Neural cell (in vitro differentiated cells): ENCODE measurements around the gene KLK11. TPM values are rescaled to one million over a fixed set of nuclear protein-coding genes. Genes with fewer than 3 reads are reported as not detected.

Source experiments
- H2AFZ ChIP-seq: fragments of 200-600, 300-800 bp; sonication (generic), shearing (Covaris generic); 2 replicates; pipeline ENCODE4 v1.6.0; 2014; ENCODE audit warnings: low read depth, mild to moderate bottlenecking, antibody characterized with exemption, low read length, moderate library complexity
- H3F3A ChIP-seq: fragments of 200-600 bp; shearing (Covaris generic); 2 replicates; pipeline ENCODE4 v1.6.1; 2016; ENCODE audit warnings: mild to moderate bottlenecking, moderate library complexity, mixed read lengths, antibody characterized with exemption, low read length; ENCODE audit not compliant: insufficient read depth, poor library complexity, severe bottlenecking
- H3K27ac ChIP-seq: fragments of 200-600, 300-800 bp; sonication (generic), shearing (Covaris generic); 2 replicates; pipeline ENCODE4 v1.5.1; 2014; ENCODE audit warnings: mild to moderate bottlenecking, low read length, moderate library complexity
- H3K27me3 ChIP-seq: fragments of 300-800, 200-600 bp; sonication (generic), shearing (Covaris generic); 2 replicates; pipeline ENCODE4 v1.6.0; 2014; ENCODE audit warnings: mild to moderate bottlenecking, low read depth, low read length, moderate library complexity; ENCODE audit not compliant: insufficient read depth
- H3K36me3 ChIP-seq: fragments of 300-800, 200-600 bp; sonication (generic), shearing (Covaris generic); 2 replicates; pipeline ENCODE4 v1.5.1; 2014; ENCODE audit warnings: mild to moderate bottlenecking, antibody characterized with exemption, low read length, moderate library complexity; ENCODE audit not compliant: insufficient read depth
- H3K4me2 ChIP-seq: fragments of 300-800, 200-600 bp; sonication (generic), shearing (Covaris generic); 2 replicates; pipeline ENCODE4 v1.6.0; 2014; ENCODE audit warnings: mild to moderate bottlenecking, low read length
- H3K4me3 ChIP-seq: fragments of 300-800, 200-600 bp; sonication (generic), shearing (Covaris generic); 2 replicates; pipeline ENCODE4 v1.5.1; 2014; ENCODE audit warnings: mild to moderate bottlenecking, low read length, moderate library complexity
- H3K79me2 ChIP-seq: fragments of 200-600 bp; shearing (Covaris generic); replicated peaks from 2 replicates; pipeline ENCODE4 v1.6.0; 2014; ENCODE audit warnings: mild to moderate bottlenecking, low read length, moderate library complexity; ENCODE audit not compliant: insufficient read depth
- H3K9ac ChIP-seq: fragments of 300-800, 200-600 bp; sonication (generic), shearing (Covaris generic); 2 replicates; pipeline ENCODE4 v1.6.1; 2016; ENCODE audit warnings: mild to moderate bottlenecking, low read length, mixed read lengths
- H3K9me2 ChIP-seq: fragments of 200-600 bp; shearing (Covaris generic); 2 replicates; pipeline ENCODE4 v1.6.1; 2016; ENCODE audit warnings: mild to moderate bottlenecking, low read length, mixed read lengths; ENCODE audit not compliant: insufficient read depth
- H3K9me3 ChIP-seq: fragments of 200-600, 300-800 bp; sonication (generic), shearing (Covaris generic); 2 replicates; pipeline ENCODE4 v1.6.1; 2016; ENCODE audit warnings: mild to moderate bottlenecking, mixed run types, low read length, moderate library complexity, mixed read lengths
- H4K20me1 ChIP-seq: fragments of 200-600 bp; shearing (Covaris generic); 2 replicates; pipeline ENCODE4 v1.6.1; 2016; ENCODE audit warnings: mild to moderate bottlenecking, mixed run types; ENCODE audit not compliant: insufficient read depth
- EP300 ChIP-seq: fragments of 450-650 bp; conservative IDR thresholded peaks from 2 replicates; pipeline ENCODE4 v1.6.1; 2014; ENCODE audit warnings: antibody characterized with exemption, mild to moderate bottlenecking, moderate library complexity; ENCODE audit not compliant: poor library complexity, severe bottlenecking
- EZH2 ChIP-seq: fragments of 200-600, 300-800 bp; shearing (Covaris generic), sonication (generic); IDR thresholded peaks from 2 replicates; pipeline ENCODE4 v1.6.1; 2014; ENCODE audit warnings: antibody characterized with exemption, low read length, borderline replicate concordance, mild to moderate bottlenecking; ENCODE audit not compliant: insufficient read depth, poor library complexity, severe bottlenecking
- MXI1 ChIP-seq: fragments of 450-650 bp; conservative IDR thresholded peaks from 2 replicates; pipeline ENCODE4 v1.6.1; 2014; ENCODE audit warnings: antibody characterized with exemption, mild to moderate bottlenecking; ENCODE audit not compliant: poor library complexity, severe bottlenecking
- POLR2AphosphoS5 ChIP-seq: IDR thresholded peaks from 2 replicates; pipeline ENCODE4 v1.6.1; 2012
- RAD21 ChIP-seq: fragments of 450-650 bp; conservative IDR thresholded peaks from 2 replicates; pipeline ENCODE4 v1.6.1; 2014; ENCODE audit warnings: antibody characterized with exemption, mild to moderate bottlenecking, moderate library complexity
- SMC3 ChIP-seq: fragments of 450-650 bp; conservative IDR thresholded peaks from 2 replicates; pipeline ENCODE4 v1.6.1; 2014; ENCODE audit warnings: antibody characterized with exemption, mild to moderate bottlenecking, moderate library complexity; ENCODE audit not compliant: poor library complexity
- TAF1 ChIP-seq: IDR thresholded peaks from 2 replicates; pipeline ENCODE4 v1.6.1; 2012; ENCODE audit warnings: low read depth
- polyA plus RNA-seq: library from polyadenylated mRNA; depleted of rRNA; stranded (reverse); fragments of >200 nt; gene quantifications from 2 replicates; pipeline ENCODE4 v1.2.3, GENCODE V29; 2014
- TF ChIP-seq, protein P1 (sequence below): IDR thresholded peaks from 2 replicates; pipeline ENCODE4 v1.6.1; 2012; ENCODE audit warnings: borderline replicate concordance
- TF ChIP-seq, protein P2 (sequence below): fragments of 450-650 bp; IDR thresholded peaks from 2 replicates; pipeline ENCODE4 v1.5.1; 2014; ENCODE audit warnings: antibody characterized with exemption, mild to moderate bottlenecking, moderate library complexity; ENCODE audit not compliant: poor library complexity, severe bottlenecking

The KLK11 gene
- polyA plus RNA-seq, 1 donor from 2014 or later, result not detected

DNA sequence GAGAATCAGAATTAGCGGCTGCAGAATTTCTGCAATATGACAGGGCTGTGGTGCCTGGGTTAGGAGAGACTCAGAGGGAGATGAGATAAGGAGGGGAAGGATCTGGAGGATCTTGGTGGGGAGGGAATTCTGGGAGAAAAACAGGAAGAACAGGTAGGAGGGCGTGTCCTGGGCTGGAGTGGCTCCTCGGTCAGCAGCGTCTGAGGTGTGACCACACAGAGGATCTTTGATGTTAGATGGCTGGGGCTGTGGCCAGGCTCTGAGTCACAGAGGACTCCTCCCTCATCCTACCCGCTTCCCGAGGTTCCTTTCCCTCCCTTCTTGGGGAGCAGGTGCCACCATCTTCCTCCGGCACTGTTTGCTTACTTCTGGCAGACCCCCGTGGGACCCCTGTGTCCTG lies 50.6 kb downstream of the KLK11 start:
- Histone ChIP-seq H3K9me2 (no peaks in the 10 kb centered on the region), H3K4me3 (no peak overlapping the region), H3K27ac (no peak overlapping the region), H3K27me3 (no peaks in the 10 kb centered on the region), H3K9me3 (no peaks in the 10 kb centered on the region), H3K9ac (no peak overlapping the region), H3K79me2 (no peaks in the 10 kb centered on the region), H3K36me3 (no peaks in the 10 kb centered on the region), H4K20me1 (no peaks in the 10 kb centered on the region), H3K4me2 (no peak overlapping the region), H2AFZ (no peak overlapping the region), H3F3A (no peaks in the 10 kb centered on the region)
- TF ChIP-seq TAF1, result no peak
- no peak for TF ChIP-seq RAD21
- TF ChIP-seq, protein P1, sequence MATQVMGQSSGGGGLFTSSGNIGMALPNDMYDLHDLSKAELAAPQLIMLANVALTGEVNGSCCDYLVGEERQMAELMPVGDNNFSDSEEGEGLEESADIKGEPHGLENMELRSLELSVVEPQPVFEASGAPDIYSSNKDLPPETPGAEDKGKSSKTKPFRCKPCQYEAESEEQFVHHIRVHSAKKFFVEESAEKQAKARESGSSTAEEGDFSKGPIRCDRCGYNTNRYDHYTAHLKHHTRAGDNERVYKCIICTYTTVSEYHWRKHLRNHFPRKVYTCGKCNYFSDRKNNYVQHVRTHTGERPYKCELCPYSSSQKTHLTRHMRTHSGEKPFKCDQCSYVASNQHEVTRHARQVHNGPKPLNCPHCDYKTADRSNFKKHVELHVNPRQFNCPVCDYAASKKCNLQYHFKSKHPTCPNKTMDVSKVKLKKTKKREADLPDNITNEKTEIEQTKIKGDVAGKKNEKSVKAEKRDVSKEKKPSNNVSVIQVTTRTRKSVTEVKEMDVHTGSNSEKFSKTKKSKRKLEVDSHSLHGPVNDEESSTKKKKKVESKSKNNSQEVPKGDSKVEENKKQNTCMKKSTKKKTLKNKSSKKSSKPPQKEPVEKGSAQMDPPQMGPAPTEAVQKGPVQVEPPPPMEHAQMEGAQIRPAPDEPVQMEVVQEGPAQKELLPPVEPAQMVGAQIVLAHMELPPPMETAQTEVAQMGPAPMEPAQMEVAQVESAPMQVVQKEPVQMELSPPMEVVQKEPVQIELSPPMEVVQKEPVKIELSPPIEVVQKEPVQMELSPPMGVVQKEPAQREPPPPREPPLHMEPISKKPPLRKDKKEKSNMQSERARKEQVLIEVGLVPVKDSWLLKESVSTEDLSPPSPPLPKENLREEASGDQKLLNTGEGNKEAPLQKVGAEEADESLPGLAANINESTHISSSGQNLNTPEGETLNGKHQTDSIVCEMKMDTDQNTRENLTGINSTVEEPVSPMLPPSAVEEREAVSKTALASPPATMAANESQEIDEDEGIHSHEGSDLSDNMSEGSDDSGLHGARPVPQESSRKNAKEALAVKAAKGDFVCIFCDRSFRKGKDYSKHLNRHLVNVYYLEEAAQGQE, result no peak
- TF ChIP-seq, protein P2, sequence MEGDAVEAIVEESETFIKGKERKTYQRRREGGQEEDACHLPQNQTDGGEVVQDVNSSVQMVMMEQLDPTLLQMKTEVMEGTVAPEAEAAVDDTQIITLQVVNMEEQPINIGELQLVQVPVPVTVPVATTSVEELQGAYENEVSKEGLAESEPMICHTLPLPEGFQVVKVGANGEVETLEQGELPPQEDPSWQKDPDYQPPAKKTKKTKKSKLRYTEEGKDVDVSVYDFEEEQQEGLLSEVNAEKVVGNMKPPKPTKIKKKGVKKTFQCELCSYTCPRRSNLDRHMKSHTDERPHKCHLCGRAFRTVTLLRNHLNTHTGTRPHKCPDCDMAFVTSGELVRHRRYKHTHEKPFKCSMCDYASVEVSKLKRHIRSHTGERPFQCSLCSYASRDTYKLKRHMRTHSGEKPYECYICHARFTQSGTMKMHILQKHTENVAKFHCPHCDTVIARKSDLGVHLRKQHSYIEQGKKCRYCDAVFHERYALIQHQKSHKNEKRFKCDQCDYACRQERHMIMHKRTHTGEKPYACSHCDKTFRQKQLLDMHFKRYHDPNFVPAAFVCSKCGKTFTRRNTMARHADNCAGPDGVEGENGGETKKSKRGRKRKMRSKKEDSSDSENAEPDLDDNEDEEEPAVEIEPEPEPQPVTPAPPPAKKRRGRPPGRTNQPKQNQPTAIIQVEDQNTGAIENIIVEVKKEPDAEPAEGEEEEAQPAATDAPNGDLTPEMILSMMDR, result no peak
- no peak for TF ChIP-seq POLR2AphosphoS5
- TF ChIP-seq EP300, result no peak
- TF ChIP-seq SMC3, result no peak
- TF ChIP-seq MXI1, result no peak
- TF ChIP-seq EZH2, result no peak

DNA sequence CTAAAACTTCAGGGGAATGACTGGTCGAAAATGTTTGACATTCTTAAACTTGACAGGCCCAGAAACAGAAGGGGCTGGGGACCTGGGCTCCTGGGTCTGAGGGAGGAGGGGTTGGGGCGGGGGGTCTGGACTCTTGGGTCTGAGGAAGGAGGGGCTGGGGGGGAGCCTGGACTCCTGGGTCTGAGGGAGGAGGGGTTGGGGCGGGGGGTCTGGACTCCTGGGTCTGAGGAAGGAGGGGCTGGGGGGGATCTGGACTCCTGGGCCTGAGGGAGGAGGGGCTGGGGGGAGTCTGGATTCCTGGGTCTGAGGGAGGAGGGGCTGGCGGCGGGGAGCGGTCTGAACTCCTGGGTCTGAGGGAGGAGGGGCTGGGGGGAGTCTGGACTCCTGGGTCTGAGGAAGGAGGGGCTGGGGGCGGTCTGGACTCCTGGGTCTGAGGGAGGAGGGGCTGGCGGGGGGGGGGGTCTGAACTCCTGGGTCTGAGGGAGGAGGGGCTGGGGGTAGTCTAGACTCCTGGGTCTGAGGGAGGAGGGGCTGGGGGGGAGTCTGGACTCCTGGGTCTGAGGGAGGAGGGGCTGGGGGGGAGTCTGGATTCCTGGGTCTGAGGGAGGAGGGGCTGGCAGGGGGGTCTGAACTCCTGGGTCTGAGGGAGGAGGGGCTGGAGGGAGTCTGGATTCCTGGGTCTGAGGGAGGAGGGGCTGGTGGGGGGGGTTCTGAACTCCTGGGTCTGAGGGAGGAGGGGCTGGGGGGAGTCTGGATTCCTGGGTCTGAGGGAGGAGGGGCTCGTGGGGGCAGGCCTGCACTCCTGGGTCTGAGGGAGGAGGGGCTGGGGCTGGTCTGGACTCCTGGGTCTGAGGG lies 51.5 kb downstream of the KLK11 start:
- no peak overlapping the region for H2AFZ ChIP-seq
- H3K27me3 ChIP-seq, result no peaks in the 10 kb centered on the region
- TF ChIP-seq RAD21 (no peak), EZH2 (no peak), TAF1 (no peak), SMC3 (no peak), EP300 (no peak), POLR2AphosphoS5 (no peak), MXI1 (no peak)
- TF ChIP-seq, protein P2, result no peak
- TF ChIP-seq, protein P1, result no peak
- no peak overlapping the region for H3K9ac ChIP-seq
- no peak overlapping the region for H3K27ac ChIP-seq
- H3F3A ChIP-seq, result no peaks in the 10 kb centered on the region
- H3K9me2 ChIP-seq, result no peaks in the 10 kb centered on the region
- no peaks in the 10 kb centered on the region for H3K79me2 ChIP-seq
- H3K4me2 ChIP-seq, result no peak overlapping the region
- H4K20me1 ChIP-seq, result no peaks in the 10 kb centered on the region
- H3K36me3 ChIP-seq, result no peaks in the 10 kb centered on the region
- H3K4me3 ChIP-seq, result no peak overlapping the region
- no peaks in the 10 kb centered on the region for H3K9me3 ChIP-seq
